CD4-positive, alpha-beta T cell treated with Interleukin-6 at 100 ng/mL for 8 hours (primary cell): ENCODE data around the gene CYBA.
"Not testable (repeated sequence)": the region's sequence is repeated elsewhere in the genome, so short reads cannot be mapped to it uniquely, and the experiment has no call there.

Experiments
- DNase-seq: peaks from one replicate; pipeline ENCODE4 v3.0.0-alpha.2; 2020; ENCODE audit warnings: mixed read lengths, low spot score

Gene CYBA

GRCh38 chr16:88613911-88614817, 36.7 kb downstream of the CYBA start:
- no peak for DNase-seq

DNA sequence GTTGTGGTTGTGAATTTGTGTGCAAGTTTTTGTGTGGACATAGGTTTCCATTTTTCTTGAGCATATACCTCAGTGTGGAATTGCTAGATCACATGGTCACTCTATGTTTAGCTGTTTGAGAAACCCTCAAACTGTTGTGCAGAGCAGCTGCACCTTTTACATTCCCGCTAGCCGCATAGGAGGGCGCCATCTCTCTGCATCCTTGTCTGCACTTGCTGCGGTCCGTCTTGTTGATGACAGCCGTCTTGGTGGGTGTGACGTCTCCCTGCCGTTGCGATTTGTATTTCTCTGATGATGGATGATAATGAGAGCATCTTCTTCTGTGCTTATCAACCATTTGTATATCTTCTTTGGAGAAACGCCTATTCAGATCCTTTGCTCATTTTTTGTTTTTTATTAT, 37.6 kb downstream of the CYBA start:
- no peak for DNase-seq

DNA sequence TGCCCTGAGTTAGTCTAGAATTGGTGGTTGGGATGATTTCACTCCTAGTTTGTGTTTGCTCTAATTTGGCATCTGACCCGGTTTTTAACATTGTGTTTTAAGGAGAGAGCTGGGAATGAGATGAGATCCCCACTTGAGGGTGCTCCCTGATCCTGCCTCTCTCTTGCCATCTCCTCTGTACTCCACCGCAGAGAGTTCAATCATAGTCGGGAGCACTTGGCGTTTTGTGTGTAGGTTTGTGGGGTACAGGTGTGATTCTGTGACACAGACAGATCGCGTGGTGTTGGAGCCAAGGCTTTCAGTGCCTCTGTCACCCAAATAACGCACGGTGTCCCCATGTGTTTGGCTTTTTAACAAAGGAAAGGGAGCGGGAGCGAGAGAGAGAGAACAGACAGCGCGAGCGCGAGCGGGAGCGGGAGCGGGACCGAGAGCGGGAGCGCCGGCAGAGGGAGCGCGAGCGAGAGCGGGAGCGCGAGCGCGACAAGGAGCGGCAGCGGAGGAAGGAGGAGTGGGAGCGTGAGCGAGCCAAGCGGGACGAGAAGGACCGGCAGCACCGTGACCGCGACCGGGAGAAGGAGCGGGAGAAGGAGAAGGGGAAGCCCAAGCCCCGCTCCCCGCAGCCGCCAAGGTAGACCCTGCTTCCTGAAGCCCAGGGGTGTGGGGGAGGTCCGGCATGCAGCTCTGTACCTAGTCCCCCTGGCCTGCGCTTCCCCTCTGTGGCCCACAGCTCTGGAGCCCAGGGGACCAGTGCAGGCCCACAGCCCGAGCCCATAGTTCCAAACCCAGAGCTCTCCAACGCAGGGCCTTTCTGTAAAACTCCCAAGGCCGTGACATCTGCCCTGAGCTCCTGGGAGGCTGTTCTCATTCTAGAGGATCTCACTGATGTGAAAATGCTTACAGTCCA, 39.7 kb downstream of the CYBA start:
- DNase-seq = no peak

- no peak for DNase-seq
These were observed 40.8 kb downstream of the CYBA start for GRCh38 chr16:88610080-88610479.

- not testable (repeated sequence) for DNase-seq
These were observed 41.4 kb downstream of the CYBA start for GRCh38 chr16:88609426-88609825.

DNA sequence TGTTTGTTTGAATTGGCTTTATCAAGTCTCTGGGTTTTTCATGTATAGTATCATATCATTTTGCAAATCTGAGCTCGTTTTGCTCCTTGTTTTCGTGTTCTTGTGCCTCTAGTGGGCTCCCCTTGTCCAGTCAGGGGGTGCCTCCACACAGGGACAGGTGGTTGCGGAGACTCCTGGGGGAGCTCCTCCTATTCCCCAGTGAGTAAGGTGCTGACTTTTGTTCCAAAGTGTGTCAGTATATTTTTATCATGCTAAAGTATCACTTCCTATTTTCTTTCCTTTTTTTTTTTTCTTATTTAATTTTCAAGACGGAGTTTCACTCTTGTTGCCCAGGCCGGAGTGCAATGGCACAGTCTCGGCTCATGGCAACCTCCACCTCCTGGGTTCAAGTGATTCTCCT, 42.8 kb downstream of the CYBA start:
- no peak for DNase-seq

- no peak for DNase-seq
These were observed 44.6 kb downstream of the CYBA start for GRCh38 chr16:88606148-88606757.

- DNase-seq = no peak
These were observed 45.4 kb downstream of the CYBA start for GRCh38 chr16:88605186-88606147.

GRCh38 chr16:88602091-88602490, 48.8 kb downstream of the CYBA start:
- DNase-seq = no peak

GRCh38 chr16:88601313-88602036, 49.4 kb downstream of the CYBA start:
- DNase-seq = no peak

GRCh38 chr16:88600539-88600896, 50.3 kb downstream of the CYBA start:
- no peak for DNase-seq

- DNase-seq = no peak
These were observed 50.9 kb downstream of the CYBA start for GRCh38 chr16:88599825-88600538.

DNA sequence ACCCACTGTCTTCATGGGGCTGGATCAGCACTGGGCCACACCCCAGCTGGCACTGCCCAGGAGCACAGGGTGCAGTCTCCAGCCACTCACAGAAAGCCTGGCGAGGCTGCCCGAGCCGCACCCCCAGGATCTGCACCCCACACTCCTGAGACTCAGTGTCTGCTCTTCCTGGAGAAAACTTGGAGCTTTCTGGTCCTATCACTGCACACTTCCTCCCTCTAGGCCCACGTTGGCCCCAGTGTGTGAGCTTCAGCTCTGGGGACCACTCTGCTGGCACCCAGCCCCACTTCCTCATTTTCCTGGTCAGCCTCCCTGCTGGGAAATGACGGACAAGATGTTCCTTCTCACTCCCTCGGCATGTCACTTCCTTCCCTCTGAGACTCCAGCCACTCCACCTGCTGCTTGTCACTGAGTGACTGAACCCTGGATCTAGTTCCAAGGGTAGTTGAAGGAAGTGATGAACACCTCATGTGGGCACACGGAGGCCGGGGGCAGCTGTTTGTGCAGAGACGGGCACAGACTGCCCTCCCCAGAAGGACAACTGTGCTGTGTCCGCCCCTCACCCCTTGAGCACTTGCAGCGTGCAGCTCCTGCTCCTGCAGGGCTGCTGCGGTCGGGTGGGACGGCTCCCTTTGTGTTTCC, 51.6 kb downstream of the CYBA start:
- no peak for DNase-seq

DNA sequence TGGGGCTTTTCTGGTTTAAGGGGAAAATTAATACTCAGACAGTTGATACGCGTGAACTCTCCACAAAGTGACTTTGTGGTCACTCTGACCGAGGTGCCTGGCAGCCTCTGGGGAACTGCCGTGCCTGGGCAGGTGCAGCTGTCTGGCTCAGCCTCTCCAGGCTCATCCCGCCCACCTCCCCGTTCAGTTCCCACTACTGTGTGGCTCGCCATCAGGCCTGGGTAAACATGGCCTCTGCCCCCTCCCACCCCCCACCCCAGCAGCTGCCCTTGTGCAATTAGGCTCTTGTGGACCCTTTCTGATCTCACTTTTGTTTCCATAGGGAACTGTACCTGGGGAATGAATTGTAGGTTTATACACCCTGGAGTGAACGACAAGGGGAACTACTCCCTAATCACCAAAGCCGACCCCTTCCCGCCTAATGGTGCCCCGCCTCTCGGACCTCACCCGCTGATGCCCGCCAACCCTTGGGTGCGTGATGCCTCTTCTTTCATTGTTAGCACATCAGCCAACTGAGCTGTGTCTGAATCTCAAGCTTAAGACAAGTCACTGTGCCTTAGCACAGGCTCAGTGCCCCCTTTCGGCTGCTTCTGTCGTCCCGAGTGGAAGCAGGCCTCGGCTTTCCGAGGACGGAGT, 52.9 kb downstream of the CYBA start:
- DNase-seq = no peak

DNA sequence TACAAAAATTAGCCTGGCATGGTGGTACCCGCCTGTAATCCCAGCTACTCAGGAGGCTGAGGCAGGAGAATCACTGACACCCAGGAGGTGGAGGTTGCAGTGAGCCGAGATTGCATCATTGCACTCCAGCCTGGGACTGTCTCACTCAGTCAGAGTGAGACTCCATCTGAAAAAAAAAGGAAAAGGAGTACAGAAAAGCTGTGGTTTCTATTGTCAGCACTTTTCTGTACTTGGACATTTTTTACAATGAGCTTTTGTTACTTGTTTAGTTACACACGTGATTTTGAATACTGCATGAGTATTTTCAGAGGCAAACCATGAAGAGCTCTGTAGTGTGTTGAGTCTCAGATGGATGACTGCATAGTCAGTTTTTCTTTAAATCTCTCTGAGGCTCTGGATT, 54.4 kb downstream of the CYBA start:
- DNase-seq = no peak

DNA sequence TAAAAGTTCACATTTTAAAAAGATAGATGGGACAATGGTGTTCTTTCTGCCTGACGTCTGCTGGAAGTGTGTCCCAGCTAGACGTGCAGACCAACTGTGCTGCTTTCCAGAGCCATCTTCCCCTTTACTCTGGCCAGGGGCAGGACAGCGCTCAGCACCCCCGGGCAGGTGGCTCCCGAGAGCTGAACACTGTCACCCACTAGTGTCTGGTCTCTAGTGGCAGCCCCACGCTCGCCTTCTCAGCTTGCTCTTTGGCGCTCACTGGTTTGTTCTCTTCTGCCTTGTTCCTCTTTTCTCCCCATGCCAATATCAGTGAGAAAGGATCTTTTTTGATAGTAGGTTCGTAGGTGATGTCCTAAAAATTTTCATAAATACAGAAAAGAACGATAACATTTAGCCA, 54.9 kb downstream of the CYBA start:
- DNase-seq = no peak

GRCh38 chr16:88595101-88595500, 55.8 kb downstream of the CYBA start:
- no peak for DNase-seq

DNA sequence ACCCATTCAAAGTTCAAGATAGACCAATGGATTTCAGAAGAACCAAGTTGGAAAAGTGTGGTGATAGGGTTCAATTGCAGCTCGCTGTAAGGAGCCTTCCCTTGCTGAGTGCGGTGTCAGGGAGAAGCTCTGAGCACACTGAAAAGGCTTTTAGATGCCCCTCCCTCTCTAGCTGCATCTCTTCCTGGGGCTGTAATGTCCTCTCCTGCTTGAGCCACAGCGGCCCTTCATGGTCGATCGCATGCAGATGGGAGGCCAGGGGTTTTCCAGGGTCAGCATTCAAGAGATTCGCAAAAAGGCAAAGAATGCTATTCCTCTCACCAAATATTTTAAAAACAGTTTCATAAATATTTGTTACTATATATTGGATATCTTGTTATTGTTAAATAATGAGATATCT, 56.9 kb downstream of the CYBA start:
- no peak for DNase-seq

GRCh38 chr16:88593489-88593888, 57.4 kb downstream of the CYBA start:
- DNase-seq = no peak
